OCI-LY1 (cell line): Measurements from ENCODE around the gene CRYGN.

Experiments
- H2AFZ ChIP-seq: fragments of 200-600 bp; sonication (generic), shearing (Covaris generic); 2 replicates; pipeline ENCODE4 v1.6.0; 2014; ENCODE audit warnings: antibody characterized with exemption, mild to moderate bottlenecking, low read length
- H3F3A ChIP-seq: fragments of 200-600 bp; sonication (generic), shearing (Covaris generic); 2 replicates; pipeline ENCODE4 v1.6.0; 2014; ENCODE audit warnings: mild to moderate bottlenecking, antibody characterized with exemption, low read length, moderate library complexity; ENCODE audit not compliant: insufficient read depth
- H3K27ac ChIP-seq: fragments of 200-600 bp; sonication (generic); 2 replicates; pipeline ENCODE4 v1.5.1; 2014; ENCODE audit warnings: low read length, mixed run types, mild to moderate bottlenecking, low read depth; ENCODE audit not compliant: poor library complexity, severe bottlenecking
- H3K27me3 ChIP-seq: fragments of 200-600 bp; sonication (generic); 2 replicates; pipeline ENCODE4 v1.6.0; 2014; ENCODE audit warnings: antibody characterized with exemption, mild to moderate bottlenecking, low read length, moderate library complexity; ENCODE audit not compliant: insufficient read depth
- H3K36me3 ChIP-seq: fragments of 200-600 bp; sonication (generic); 2 replicates; pipeline ENCODE4 v1.6.1; 2014; ENCODE audit warnings: mild to moderate bottlenecking, antibody characterized with exemption, low read length, moderate library complexity, mixed read lengths; ENCODE audit not compliant: insufficient read depth
- H3K4me1 ChIP-seq: fragments of 200-600 bp; sonication (generic); 2 replicates; pipeline ENCODE4 v1.5.1; 2014; ENCODE audit warnings: mild to moderate bottlenecking, low read length, moderate library complexity; ENCODE audit not compliant: insufficient read depth, severe bottlenecking
- H3K4me2 ChIP-seq: fragments of 200-600 bp; sonication (generic), shearing (Covaris generic); 2 replicates; pipeline ENCODE4 v1.6.1; 2014; ENCODE audit warnings: low read length
- H3K4me3 ChIP-seq: fragments of 200-600 bp; sonication (generic); 2 replicates; pipeline ENCODE4 v1.5.1; 2014; ENCODE audit warnings: low read length, low read depth, mild to moderate bottlenecking, mixed read lengths; ENCODE audit not compliant: poor library complexity, severe bottlenecking
- H3K79me2 ChIP-seq: fragments of 200-600 bp; shearing (Covaris generic); 2 replicates; pipeline ENCODE4 v1.6.1; 2016; ENCODE audit warnings: mixed run types, low read length, mixed read lengths; ENCODE audit not compliant: insufficient read depth
- H3K9ac ChIP-seq: fragments of 200-600 bp; sonication (generic), shearing (Covaris generic); 2 replicates; pipeline ENCODE4 v1.6.1; 2014; ENCODE audit warnings: mild to moderate bottlenecking, low read length, mixed read lengths
- H3K9me2 ChIP-seq: fragments of 200-600 bp; sonication (generic), shearing (Covaris generic); 2 replicates; pipeline ENCODE4 v1.6.1; 2014; ENCODE audit warnings: low read depth, mild to moderate bottlenecking, low read length, mixed read lengths
- H3K9me3 ChIP-seq: fragments of 200-600 bp; shearing (Covaris generic); 2 replicates; pipeline ENCODE4 v1.6.1; 2014; ENCODE audit warnings: low read length, mixed read lengths
- H4K20me1 ChIP-seq: fragments of 200-600 bp; sonication (generic), shearing (Covaris generic); 2 replicates; pipeline ENCODE4 v1.6.0; 2016; ENCODE audit warnings: mild to moderate bottlenecking, low read length; ENCODE audit not compliant: insufficient read depth
- CTCF ChIP-seq: fragments of 200-600 bp; sonication (generic), shearing (Covaris generic); IDR thresholded peaks from 2 replicates; pipeline ENCODE4 v1.5.1; 2017; ENCODE audit warnings: mild to moderate bottlenecking, antibody characterized with exemption, low read length, moderate library complexity, mixed read lengths
- EZH2 ChIP-seq: fragments of 200-600 bp; sonication (generic), shearing (Covaris generic); IDR thresholded peaks from 2 replicates; pipeline ENCODE4 v1.8.0; 2017; ENCODE audit warnings: borderline replicate concordance, mixed run types, mild to moderate bottlenecking, antibody characterized with exemption, low read length, moderate library complexity, mixed read lengths

Gene CRYGN

GRCh38 chr7:151452680-151453325, 12.9 kb upstream of the CRYGN start:
- Histone ChIP-seq H3K27me3 (peaks cover 20% of the 10 kb centered on the region; the same call in 1 of the 2 replicates), H3K9me2 (no peaks in the 10 kb centered on the region), H3K27ac (no peak overlapping the region), H3K9ac (no peak overlapping the region), H3K4me2 (no peak overlapping the region), H3K9me3 (0 out of 2 replicates have a peak, but pooled peaks cover 3% of the 10 kb centered on the region), H3K4me3 (no peak overlapping the region), H3K4me1 (peaks cover 7% of the 10 kb centered on the region), H3F3A (no peaks in the 10 kb centered on the region), H4K20me1 (no peaks in the 10 kb centered on the region), H2AFZ (no peak overlapping the region), H3K79me2 (no peaks in the 10 kb centered on the region), H3K36me3 (no peaks in the 10 kb centered on the region)
- TF ChIP-seq EZH2 (no peak), CTCF (no peak)

- no peak overlapping the region for H3K4me2 ChIP-seq
- peaks cover 7% of the 10 kb centered on the region for H3K4me1 ChIP-seq
- no peaks in the 10 kb centered on the region for H3K36me3 ChIP-seq
- no peak overlapping the region for H3K4me3 ChIP-seq
- H4K20me1 ChIP-seq, result no peaks in the 10 kb centered on the region
- H3K27me3 ChIP-seq, result peaks cover 14% of the 10 kb centered on the region; the same call in 1 of the 2 replicates
- H3K27ac ChIP-seq, result no peak overlapping the region
- TF ChIP-seq EZH2 (no peak), CTCF (no peak)
- no peaks in the 10 kb centered on the region for H3K9me2 ChIP-seq
- no peaks in the 10 kb centered on the region for H3K79me2 ChIP-seq
- no peaks in the 10 kb centered on the region for H3F3A ChIP-seq
- no peaks in the 10 kb centered on the region for H3K9me3 ChIP-seq
- H2AFZ ChIP-seq, result no peak overlapping the region
- no peak overlapping the region for H3K9ac ChIP-seq
Measured at GRCh38 chr7:151451626-151452571, 12.0 kb upstream of the CRYGN start.

GRCh38 chr7:151451156-151451555, 11.2 kb upstream of the CRYGN start:
- no peak overlapping the region for H3K27ac ChIP-seq
- H3K4me1 ChIP-seq, result peaks cover 7% of the 10 kb centered on the region
- H3F3A ChIP-seq, result no peaks in the 10 kb centered on the region
- no peak overlapping the region for H3K4me3 ChIP-seq
- H3K4me2 ChIP-seq, result no peak overlapping the region
- H3K27me3 ChIP-seq, result peaks cover 19% of the 10 kb centered on the region; the same call in 1 of the 2 replicates
- no peaks in the 10 kb centered on the region for H3K36me3 ChIP-seq
- TF ChIP-seq CTCF (no peak), EZH2 (no peak)
- H3K9me2 ChIP-seq, result no peaks in the 10 kb centered on the region
- H2AFZ ChIP-seq, result no peak overlapping the region
- H4K20me1 ChIP-seq, result no peaks in the 10 kb centered on the region
- no peaks in the 10 kb centered on the region for H3K79me2 ChIP-seq
- H3K9ac ChIP-seq, result no peak overlapping the region
- no peaks in the 10 kb centered on the region for H3K9me3 ChIP-seq
